Left renal cortex interstitium (tissue), 4 donors: Measurements from ENCODE around the gene STOML3. TPM values are rescaled to one million over a fixed set of nuclear protein-coding genes. Genes with fewer than 3 reads are reported as not detected.
A peak's percentile ranks its signal among the peaks of the same experiment; 100 is the strongest.
"Not testable (repeated sequence)": the region's sequence is repeated elsewhere in the genome, so short reads cannot be mapped to it uniquely, and the experiment has no call there.

Experiments
- DNase-seq, 4 donors: peaks; one replicate each; pipeline ENCODE4 v3.0.0-alpha.2; 2013; ENCODE audit warnings: low read depth in 4 of 4, low spot score in 2 of 4, missing footprints in 1 of 4
- polyA plus RNA-seq, 4 donors: library from polyadenylated mRNA; unstranded; fragments of 120-200 nt; gene quantifications; one replicate each; pipeline ENCODE4 v1.2.1, GENCODE V29; 2013; ENCODE audit not compliant: insufficient read length in 4 of 4

STOML3 gene
- under 1 TPM in 3 of 4 donors, not detected in 1; 0.06 to 0.08 (median 0.08) TPM for polyA plus RNA-seq

- no peak for DNase-seq
Measured at GRCh38 chr13:38990693-38991092, at the start of gene STOML3. Gene STOML3 (minus strand): TSS chr13:38990831. CDS start chr13:38990721, 110 bp downstream.

GRCh38 chr13:39040206-39040605 is 49.6 kb upstream of the STOML3 start:
- no peak for DNase-seq

- no peak for DNase-seq
Measured at GRCh38 chr13:39039041-39039440, 48.4 kb upstream of the STOML3 start.

GRCh38 chr13:39038569-39039030 is 48.0 kb upstream of the STOML3 start:
- no peak for DNase-seq

- DNase-seq, result peak; percentile 91 to 98 (median 92)
Measured at GRCh38 chr13:39037880-39038568, 47.4 kb upstream of the STOML3 start, which contains the start of the genes NHLRC3 and PROSER1. Gene NHLRC3 (plus strand): TSS chr13:39038456. CDS start chr13:39038640, 184 bp downstream. Gene PROSER1 (minus strand): TSS chr13:39038089. CDS start chr13:39037242, 847 bp downstream.

GRCh38 chr13:39037410-39037879 is 46.8 kb upstream of the STOML3 start:
- DNase-seq, result peak in 1 of 4 donors; percentile 27

- peak in 1 of 4 donors; percentile 19 for DNase-seq
Measured at GRCh38 chr13:39036212-39036611, 45.6 kb upstream of the STOML3 start.

GRCh38 chr13:39035799-39036198 is 45.2 kb upstream of the STOML3 start:
- no peak for DNase-seq

GRCh38 chr13:39035204-39035603 is 44.6 kb upstream of the STOML3 start:
- DNase-seq, result no peak

- no peak for DNase-seq
Measured at GRCh38 chr13:39034085-39034484, 43.5 kb upstream of the STOML3 start.

GRCh38 chr13:39032150-39032549 is 41.5 kb upstream of the STOML3 start:
- no peak for DNase-seq

GRCh38 chr13:39025433-39025839 is 34.8 kb upstream of the STOML3 start:
- no peak for DNase-seq

GRCh38 chr13:39023761-39024160 is 33.1 kb upstream of the STOML3 start:
- DNase-seq, result no peak

GRCh38 chr13:39023316-39023715 is 32.7 kb upstream of the STOML3 start:
- DNase-seq, result no peak

GRCh38 chr13:39020853-39021462 is 30.3 kb upstream of the STOML3 start:
- no peak for DNase-seq

- no peak for DNase-seq
Measured at GRCh38 chr13:39016787-39017186, 26.2 kb upstream of the STOML3 start.

- no peak for DNase-seq
Measured at GRCh38 chr13:39016087-39016486, 25.5 kb upstream of the STOML3 start.

- DNase-seq, result no peak
Measured at GRCh38 chr13:39013462-39013861, 22.8 kb upstream of the STOML3 start.

GRCh38 chr13:39012608-39013007 is 22.0 kb upstream of the STOML3 start:
- DNase-seq, result no peak

GRCh38 chr13:39006371-39007111 is 15.9 kb upstream of the STOML3 start:
- not testable (repeated sequence) for DNase-seq

GRCh38 chr13:38998739-38999138 is 8.1 kb upstream of the STOML3 start:
- DNase-seq, result no peak
